Thyroid gland (tissue), 4 donors: ENCODE measurements around the gene CEP43.

Experiments
- CTCF ChIP-seq, 6 experiments: fragments of 200-600 bp in 3 of 6; fragments of 450-650 bp in 3 of 6; sonication (generic) in 3 of 6; IDR thresholded peaks; one replicate each; pipeline ENCODE4 v1.5.1; 2016 to 2019; ENCODE audit warnings: antibody characterized with exemption in 6 of 6, mild to moderate bottlenecking in 2 of 6, inconsistent platforms in 1 of 6, moderate library complexity in 1 of 6
- POLR2A ChIP-seq, 2 donors: fragments of 450-650 bp; IDR thresholded peaks; one replicate each; pipeline ENCODE4 v1.6.1; 2017; ENCODE audit warnings: antibody characterized with exemption in 2 of 2, mild to moderate bottlenecking in 2 of 2, moderate library complexity in 1 of 2

- TF ChIP-seq CTCF (IDR thresholded peaks at IDR 0.05) (no peak), POLR2A (IDR thresholded peaks at IDR 0.05) (no peak)
Observed at GRCh38 chr6:166958926-166959861, 40.0 kb upstream of the CEP43 start.
